Stomach (tissue), 9 donors: ENCODE results near the gene P2RX1. TPM values are rescaled to one million over a fixed set of nuclear protein-coding genes. Genes with fewer than 3 reads are reported as not detected.

Experiments
- DNase-seq, 2 donors: peaks; one replicate each; pipeline versions ENCODE4 v3.0.0 to v3.0.0-alpha.2; 2013 to 2019
- H3K27ac ChIP-seq, 5 donors: fragments of 200-600 bp in 4 of 5; sonication (generic) in 4 of 5; one replicate each; pipeline ENCODE4 v1.5.1; 2013 to 2019; ENCODE audit warnings: mild to moderate bottlenecking in 1 of 5, moderate library complexity in 1 of 5
- H3K27me3 ChIP-seq, 3 donors: fragments of 200-600 bp; sonication (generic); one replicate each; pipeline ENCODE4 v1.5.1; 2017 to 2019; ENCODE audit warnings: mixed run types in 1 of 3
- H3K36me3 ChIP-seq, 4 donors: fragments of 200-600 bp; sonication (generic); 1 replicate in 3 of 4; 2 replicates in 1 of 4; pipeline ENCODE4 v1.5.1; 2016 to 2019
- H3K4me1 ChIP-seq, 4 donors: fragments of 200-600 bp; sonication (generic); one replicate each; pipeline ENCODE4 v1.5.1; 2016 to 2019
- H3K4me3 ChIP-seq, 4 donors: fragments of 200-600 bp; sonication (generic) in 3 of 4; one replicate each; pipeline ENCODE4 v1.5.1; 2016 to 2019; ENCODE audit warnings: mild to moderate bottlenecking in 1 of 4
- H3K9me3 ChIP-seq, 4 donors: fragments of 200-600 bp; sonication (generic); one replicate each; pipeline ENCODE4 v1.5.1; 2016 to 2019
- EP300 ChIP-seq: sonication (generic); formaldehyde crosslinking; IDR thresholded peaks from one replicate; pipeline ENCODE4 v1.6.1; 2017; ENCODE audit warnings: antibody characterized with exemption
- POLR2A ChIP-seq, 4 donors: fragments of 450-650 bp; IDR thresholded peaks; one replicate each; pipeline ENCODE4 v1.6.1; 2016; ENCODE audit warnings: antibody characterized with exemption in 4 of 4, control low read depth in 2 of 4, mild to moderate bottlenecking in 1 of 4, moderate library complexity in 1 of 4
- POLR2AphosphoS5 ChIP-seq, 3 donors: sonication (generic); formaldehyde crosslinking; IDR thresholded peaks; one replicate each; pipeline ENCODE4 v1.6.1; 2016; ENCODE audit warnings: antibody characterized with exemption in 3 of 3
- WGBS, 5 donors: extraction: QIAGEN DNeasy Blood & Tissue Kit in 3 of 5; methylation state at CpG; one replicate each; pipeline versions ENCODE4 v1.1.5 to v1.1.7; 2013 to 2018; 5-methylcytosine and 5-hydroxymethylcytosine counted together
- intact Hi-C: fragments of 100-400 bp; cut with DNase I; formaldehyde crosslinking; loops from one replicate; pipeline ENCODE4 v1.15.1; 2023; ENCODE audit warnings: low total_unique reads
- polyA plus RNA-seq, 3 donors: library from polyadenylated mRNA; stranded (reverse); fragments of 200-250 nt; gene quantifications; one replicate each; pipeline ENCODE4 v1.2.3, GENCODE V29; 2013
- total RNA-seq, 5 donors: library from RNA; depleted of rRNA; stranded (reverse); fragments of >200 nt; gene quantifications; one replicate each; pipeline versions ENCODE4 v1.1.0 to v1.2.3, GENCODE V29; 2014 to 2016
- TF ChIP-seq, protein P1 (sequence below), 7 experiments: fragments of 450-650 bp in 4 of 7; fragments of 200-600 bp in 3 of 7; sonication (generic) in 3 of 7; IDR thresholded peaks; one replicate each; pipeline ENCODE4 v1.5.1; 2016 to 2019; ENCODE audit warnings: antibody characterized with exemption in 7 of 7, control low read depth in 2 of 7, mild to moderate bottlenecking in 1 of 7
- donor health status: healthy with polysubstance abuse.
- donor health status: Bipolar disorder and iron deficiency.
- donor health status: healthy.

P2RX1 gene
- total and polyA plus RNA-seq, 8 donors = 0.75 to 13.4 (median 3.0) TPM

- Histone ChIP-seq H3K9me3 (no peaks in the 10 kb centered on the region), H3K36me3 (peaks cover 0 to 25% (median 18%) of the 10 kb centered on the region in 4 donors), H3K27me3 (no peaks in the 10 kb centered on the region), H3K27ac (no peak overlapping the region), H3K4me1 (peaks cover 0 to 17% (median 5%) of the 10 kb centered on the region in 4 donors), H3K4me3 (no peak overlapping the region)
- no peak for DNase-seq
- TF ChIP-seq POLR2AphosphoS5 (IDR thresholded peaks at IDR 0.05) (no peak), EP300 (no peak), POLR2A (IDR thresholded peaks at IDR 0.05) (no peak)
- TF ChIP-seq, protein P1, sequence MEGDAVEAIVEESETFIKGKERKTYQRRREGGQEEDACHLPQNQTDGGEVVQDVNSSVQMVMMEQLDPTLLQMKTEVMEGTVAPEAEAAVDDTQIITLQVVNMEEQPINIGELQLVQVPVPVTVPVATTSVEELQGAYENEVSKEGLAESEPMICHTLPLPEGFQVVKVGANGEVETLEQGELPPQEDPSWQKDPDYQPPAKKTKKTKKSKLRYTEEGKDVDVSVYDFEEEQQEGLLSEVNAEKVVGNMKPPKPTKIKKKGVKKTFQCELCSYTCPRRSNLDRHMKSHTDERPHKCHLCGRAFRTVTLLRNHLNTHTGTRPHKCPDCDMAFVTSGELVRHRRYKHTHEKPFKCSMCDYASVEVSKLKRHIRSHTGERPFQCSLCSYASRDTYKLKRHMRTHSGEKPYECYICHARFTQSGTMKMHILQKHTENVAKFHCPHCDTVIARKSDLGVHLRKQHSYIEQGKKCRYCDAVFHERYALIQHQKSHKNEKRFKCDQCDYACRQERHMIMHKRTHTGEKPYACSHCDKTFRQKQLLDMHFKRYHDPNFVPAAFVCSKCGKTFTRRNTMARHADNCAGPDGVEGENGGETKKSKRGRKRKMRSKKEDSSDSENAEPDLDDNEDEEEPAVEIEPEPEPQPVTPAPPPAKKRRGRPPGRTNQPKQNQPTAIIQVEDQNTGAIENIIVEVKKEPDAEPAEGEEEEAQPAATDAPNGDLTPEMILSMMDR (IDR thresholded peaks at IDR 0.05) = no peak
- WGBS, 5 donors = 91 to 96% (median 93%) methylated on average over 19 to 21 of the region's 21 CpGs
- intact Hi-C loops = no loop called here
Measured at GRCh38 chr17:3866276-3866675, 50.0 kb downstream of the P2RX1 start.

- no peak for TF ChIP-seq POLR2AphosphoS5 (IDR thresholded peaks at IDR 0.05)
- TF ChIP-seq POLR2A (IDR thresholded peaks at IDR 0.05) = no peak
- TF ChIP-seq, protein P1 (IDR thresholded peaks at IDR 0.05) = no peak
- no peak for TF ChIP-seq EP300
- DNase-seq = peak in 1 of 2 donors; percentile 28
- H3K27me3 ChIP-seq = no peaks in the 10 kb centered on the region
Measured at GRCh38 chr17:3865176-3865575, 51.1 kb downstream of the P2RX1 start.

GRCh38 chr17:3864534-3864933 is 51.7 kb downstream of the P2RX1 start:
- H3K9me3 ChIP-seq = no peaks in the 10 kb centered on the region
- TF ChIP-seq POLR2AphosphoS5 (IDR thresholded peaks at IDR 0.05) (no peak), EP300 (no peak), POLR2A (IDR thresholded peaks at IDR 0.05) (no peak)
- TF ChIP-seq, protein P1 (IDR thresholded peaks at IDR 0.05) = no peak
- no peak for DNase-seq
- WGBS, 5 donors = 82 to 93% (median 88%) methylated on average over 7 to 10 of the region's 10 CpGs
- H3K27me3 ChIP-seq = no peaks in the 10 kb centered on the region
- peaks cover 0 to 11% (median 5%) of the 10 kb centered on the region in 4 donors for H3K4me1 ChIP-seq
- intact Hi-C loops = no loop called here
- no peak overlapping the region for H3K4me3 ChIP-seq
- H3K27ac ChIP-seq = peak overlapping the region in 1 of 5 donors; percentile 38
- peaks cover 0 to 30% (median 29%) of the 10 kb centered on the region in 4 donors for H3K36me3 ChIP-seq

More at GRCh38 chr17:3865176-3865575, 51.1 kb downstream of the P2RX1 start:
- H3K4me3 ChIP-seq = no peak overlapping the region
- H3K36me3 ChIP-seq = peaks cover 0 to 35% (median 27%) of the 10 kb centered on the region in 4 donors
- intact Hi-C loops = no loop called here
- peak overlapping the region in 1 of 5 donors; percentile 38 for H3K27ac ChIP-seq
- H3K9me3 ChIP-seq = no peaks in the 10 kb centered on the region
- 48 to 82% (median 66%) methylated on average over 7 to 8 of the region's 8 CpGs for WGBS, 5 donors
- peaks cover 0 to 11% (median 5%) of the 10 kb centered on the region in 4 donors for H3K4me1 ChIP-seq

DNA sequence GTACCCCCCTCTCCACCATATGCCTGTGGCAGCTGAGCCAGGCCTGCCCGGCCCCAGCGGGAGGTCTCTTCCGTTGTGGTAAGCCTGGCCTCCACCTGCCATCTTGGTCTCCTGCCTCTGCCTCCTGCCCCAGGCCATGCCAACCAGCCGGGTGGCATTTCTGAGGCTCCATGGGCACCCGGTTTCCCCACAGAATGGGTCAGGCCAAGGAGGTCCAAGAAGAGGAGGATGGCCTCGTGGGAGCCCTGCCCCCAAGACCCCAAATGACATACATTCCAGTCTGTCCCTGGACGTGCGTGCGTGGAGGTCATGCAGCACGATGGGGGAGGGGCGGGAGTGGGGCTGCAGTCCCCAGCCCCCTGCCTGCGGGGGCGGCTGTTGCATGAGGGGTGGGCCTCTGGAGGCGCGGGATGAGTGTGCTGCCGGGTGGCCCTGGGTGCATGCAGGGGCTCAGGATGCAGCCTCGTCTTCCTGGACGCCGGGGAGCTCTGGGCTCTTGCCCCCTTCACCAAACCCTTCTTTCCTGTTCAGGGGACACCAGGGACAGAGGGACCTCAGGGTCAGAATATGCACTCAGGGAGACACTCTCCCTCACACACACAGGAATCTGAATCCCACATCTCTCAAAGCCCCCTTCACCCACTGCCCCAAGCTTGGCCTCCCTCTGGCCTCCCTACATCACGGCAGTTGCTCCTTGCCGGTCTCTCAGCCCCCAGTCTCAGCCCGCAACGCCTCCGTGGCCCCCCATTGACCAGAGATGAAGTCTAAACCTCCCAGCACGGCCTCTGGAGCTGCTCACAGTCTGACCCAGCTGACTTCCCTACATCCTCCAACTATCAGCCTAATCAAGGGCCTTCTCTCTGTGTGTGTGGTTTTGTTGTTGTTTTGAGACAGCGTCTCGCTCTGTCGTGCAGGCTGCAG is 54.2 kb downstream of the P2RX1 start:
- DNase-seq = no peak
- no peak overlapping the region for H3K27ac ChIP-seq
- 86 to 92% (median 89%) methylated on average over 22 to 28 of the region's 28 CpGs for WGBS, 5 donors
- no peaks in the 10 kb centered on the region for H3K27me3 ChIP-seq
- H3K36me3 ChIP-seq = peaks cover 0 to 26% (median 23%) of the 10 kb centered on the region in 4 donors
- intact Hi-C loops = no loop called here
- peaks cover 0 to 11% (median 5%) of the 10 kb centered on the region in 4 donors for H3K4me1 ChIP-seq
- TF ChIP-seq, protein P1 (IDR thresholded peaks at IDR 0.05) = no peak
- TF ChIP-seq POLR2AphosphoS5 (IDR thresholded peaks at IDR 0.05) (no peak), POLR2A (IDR thresholded peaks at IDR 0.05) (no peak), EP300 (no peak)
- no peaks in the 10 kb centered on the region for H3K9me3 ChIP-seq
- H3K4me3 ChIP-seq = no peak overlapping the region
